HG03521 (cell line): ENCODE data around the gene NMNAT3.
A peak's percentile ranks its signal among the peaks of the same experiment; 100 is the strongest.

Source experiments
- ATAC-seq: cut with Tn5 transposase; IDR thresholded peaks from one replicate; pipeline ENCODE4 v1.9.1; 2021; ENCODE audit warnings: mild to moderate bottlenecking, moderate library complexity; ENCODE audit not compliant: unreplicated experiment

Gene NMNAT3

DNA sequence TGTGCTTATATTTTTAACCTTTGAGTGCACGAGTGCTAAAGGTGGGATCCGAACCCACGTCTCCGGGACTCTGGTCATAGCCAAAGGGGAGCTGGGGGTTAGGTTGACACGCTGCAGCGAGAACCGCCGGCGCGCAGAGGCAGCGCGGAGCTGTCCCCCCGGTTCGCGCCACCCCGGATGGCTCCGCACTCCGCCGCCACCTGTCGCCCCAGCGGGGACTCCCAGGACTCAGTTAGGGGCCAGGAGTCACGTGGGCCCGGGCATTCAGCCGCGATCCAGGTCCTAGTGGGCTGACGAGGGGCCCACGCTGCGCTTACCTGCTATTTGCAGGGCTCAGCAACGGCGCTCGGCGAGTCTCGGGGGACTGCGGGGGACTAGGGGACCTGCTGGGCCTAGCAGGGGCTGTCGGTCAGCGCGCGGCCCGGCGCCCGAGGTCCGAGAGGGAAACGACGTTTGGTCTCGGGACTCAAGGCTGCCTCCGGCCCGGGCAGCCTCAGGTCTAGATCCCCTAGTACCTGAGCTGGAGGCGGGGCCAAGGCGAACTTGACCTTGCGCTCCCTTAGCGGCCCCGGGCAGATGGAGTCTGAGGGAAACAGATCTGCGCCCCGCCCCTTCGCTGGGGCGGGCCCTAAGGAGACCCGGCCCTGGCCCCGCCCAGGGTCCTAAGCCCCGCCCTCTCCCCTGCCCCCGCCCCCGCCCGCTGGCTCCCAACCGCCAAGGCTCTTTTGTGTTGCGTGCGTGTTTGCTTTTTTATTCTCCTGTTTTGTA, at the start of gene NMNAT3:
NMNAT3 (minus strand) TSS at position 585 of the 768 bp plus-strand sequence. CDS start 50,248 bp downstream, outside the sequence.
- peak; percentile 97 for ATAC-seq

DNA sequence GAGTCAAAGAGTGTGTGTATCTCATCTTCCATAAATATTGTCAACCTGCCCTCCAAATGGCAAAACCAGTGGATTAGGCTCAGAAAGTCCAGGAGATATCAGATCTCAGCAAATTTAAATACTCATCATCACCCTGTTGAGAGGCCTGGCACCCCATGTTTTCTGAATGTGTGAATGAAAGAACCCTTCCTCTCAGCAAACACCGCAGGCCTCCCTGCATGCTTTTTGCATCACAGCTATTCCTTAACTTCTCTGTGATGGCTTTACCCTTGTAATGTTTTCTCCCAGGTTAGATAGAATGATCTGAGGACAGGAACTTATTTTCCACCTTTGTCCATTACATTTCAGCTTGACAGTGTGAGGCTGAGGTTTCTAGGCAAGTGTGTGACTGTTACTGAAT, 43.6 kb upstream of the NMNAT3 start:
- no peak for ATAC-seq

DNA sequence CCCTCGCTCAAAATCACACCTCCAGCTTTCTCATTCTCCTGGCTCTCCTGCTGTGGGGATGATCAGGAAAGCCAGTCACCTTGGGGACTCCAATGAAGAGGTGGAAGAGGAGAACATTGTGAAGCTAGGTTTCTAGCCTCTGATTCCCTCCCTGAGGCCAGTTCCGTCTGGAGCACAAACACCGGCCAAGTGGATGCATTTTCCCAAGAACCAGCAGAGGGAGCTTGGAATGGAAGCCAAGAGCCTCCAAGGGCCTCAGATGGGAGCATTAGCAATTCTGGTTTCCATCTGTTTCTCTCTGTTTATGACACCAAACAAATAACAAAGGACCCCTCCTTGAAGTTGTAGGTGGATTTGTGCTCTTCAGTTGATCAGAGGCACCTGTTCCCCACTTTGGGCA, 40.6 kb upstream of the NMNAT3 start:
- ATAC-seq, result no peak

DNA sequence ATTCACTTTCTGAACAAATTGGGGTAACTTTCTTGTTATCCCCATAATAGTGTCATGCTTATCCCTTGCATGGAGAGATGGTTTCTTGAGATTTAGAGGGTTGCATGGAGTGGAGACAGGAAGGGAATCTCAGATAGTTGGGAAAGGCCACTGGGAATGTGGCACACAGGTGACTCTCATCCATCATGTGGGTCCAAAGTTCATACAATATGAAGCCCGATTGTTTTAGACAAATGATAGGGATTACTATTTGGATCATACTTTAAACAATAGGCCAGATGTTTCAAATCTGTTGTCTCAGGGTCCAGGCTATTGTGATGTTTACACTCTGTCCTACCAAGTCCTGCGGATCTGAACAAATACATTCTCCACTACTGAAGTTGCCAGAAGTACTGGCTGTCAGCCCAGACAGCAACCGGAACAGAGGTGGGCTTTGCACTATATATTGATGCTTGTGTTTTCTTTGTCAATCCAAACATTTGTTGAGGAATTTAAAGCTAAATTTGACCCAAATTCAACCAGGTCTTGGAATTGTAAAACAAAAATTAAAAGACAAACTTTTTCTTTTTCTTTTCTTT, 39.2 kb upstream of the NMNAT3 start:
- no peak for ATAC-seq

DNA sequence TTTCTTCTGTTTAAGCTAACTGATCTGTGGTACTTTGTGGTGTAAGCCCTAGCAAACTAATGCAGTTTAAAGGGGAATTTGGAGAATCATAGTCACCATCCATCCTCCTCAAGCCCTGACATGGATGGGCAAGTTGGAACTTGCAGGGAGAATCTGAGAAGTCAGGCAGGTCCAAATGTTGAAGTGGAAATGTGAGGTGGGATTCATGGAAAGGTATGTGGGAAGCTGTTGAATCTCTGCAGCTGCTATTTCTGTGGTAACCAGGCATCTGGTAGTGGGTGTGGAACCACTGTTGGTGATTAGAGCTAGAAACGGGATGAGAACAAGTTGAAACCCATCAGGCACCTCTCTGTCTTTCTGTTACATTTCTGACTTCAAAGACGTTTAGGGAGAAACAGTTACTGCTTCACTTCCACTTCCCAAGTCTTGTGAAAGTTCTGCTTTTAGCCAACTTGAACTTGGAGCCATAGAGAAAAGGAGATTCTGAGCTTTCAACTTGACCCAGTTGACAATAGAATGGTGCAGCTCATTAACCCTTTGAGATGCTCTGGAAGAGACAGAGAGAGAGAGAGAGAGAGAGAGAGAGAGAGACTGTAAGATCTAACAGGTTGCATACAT, 38.1 kb upstream of the NMNAT3 start:
- ATAC-seq, result no peak

DNA sequence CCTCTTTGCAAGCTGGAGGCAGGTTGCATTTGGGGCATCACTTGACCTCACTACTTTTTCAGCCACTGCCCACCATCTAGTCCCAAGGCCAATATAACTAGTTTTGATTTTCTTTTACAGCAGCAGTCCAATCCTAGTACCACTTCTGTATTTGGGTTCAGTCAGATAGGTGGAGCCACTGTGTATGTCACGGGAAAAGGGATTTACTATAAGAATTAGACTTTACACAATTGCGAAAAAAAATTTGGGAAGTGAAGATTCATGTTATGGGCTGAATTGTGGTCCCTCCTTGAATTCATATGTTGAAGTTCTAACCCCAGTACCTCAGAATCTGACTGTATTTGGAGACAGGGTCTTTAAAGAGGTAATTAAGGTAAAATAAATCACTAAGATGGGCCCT, 37.4 kb upstream of the NMNAT3 start:
- no peak for ATAC-seq

DNA sequence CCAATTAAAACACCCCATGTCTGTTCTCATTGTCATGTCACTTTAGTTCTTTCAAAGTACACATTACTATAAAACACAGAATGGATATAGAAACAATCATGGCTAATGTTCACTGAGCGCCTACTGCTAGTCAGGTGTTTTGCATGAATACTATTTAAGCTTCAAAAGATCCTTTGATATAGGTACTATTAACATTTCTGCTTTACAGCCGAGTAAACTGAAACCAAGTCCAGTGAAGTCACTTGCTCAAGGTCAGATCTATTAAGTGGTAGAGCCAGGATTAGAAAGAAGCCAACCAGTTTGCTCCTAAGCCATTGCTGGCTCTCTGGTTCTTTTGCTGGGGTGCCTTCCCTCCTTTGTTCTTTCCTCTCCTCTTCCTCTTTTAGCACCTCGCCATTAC, 32.4 kb upstream of the NMNAT3 start:
- no peak for ATAC-seq

DNA sequence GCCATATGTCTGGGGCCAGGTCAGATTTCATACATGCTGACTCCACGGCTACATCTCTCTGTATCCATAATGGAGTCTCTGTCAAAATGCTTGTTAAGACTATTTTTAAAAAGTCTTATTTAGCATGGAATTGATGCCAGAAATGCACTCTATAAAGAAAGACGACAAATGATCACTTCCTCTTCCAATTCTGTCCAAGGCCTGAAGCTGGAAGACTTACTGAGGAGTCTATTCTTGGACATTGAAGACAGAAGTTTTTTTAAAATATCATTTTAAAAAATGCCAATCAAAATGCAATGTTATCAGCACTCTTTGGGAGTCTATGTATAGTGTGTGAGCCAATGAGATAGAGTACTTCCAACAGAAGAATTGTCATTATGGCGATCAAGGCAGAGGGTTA, 27.9 kb upstream of the NMNAT3 start:
- no peak for ATAC-seq

DNA sequence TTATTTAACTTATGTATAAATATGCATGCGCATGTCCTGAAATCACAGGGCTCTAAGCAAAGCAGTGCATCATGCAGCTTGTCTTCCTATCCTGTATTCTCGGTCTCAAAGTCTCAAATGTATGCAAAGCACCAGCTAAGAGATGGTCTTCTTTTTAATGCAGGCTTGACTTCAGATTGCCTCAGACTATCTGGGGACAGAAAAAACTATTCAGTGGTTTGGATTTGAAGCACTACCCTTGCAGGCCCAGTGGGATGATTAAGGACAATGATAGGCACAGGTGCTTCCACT, 18.5 kb upstream of the NMNAT3 start:
- no peak for ATAC-seq

DNA sequence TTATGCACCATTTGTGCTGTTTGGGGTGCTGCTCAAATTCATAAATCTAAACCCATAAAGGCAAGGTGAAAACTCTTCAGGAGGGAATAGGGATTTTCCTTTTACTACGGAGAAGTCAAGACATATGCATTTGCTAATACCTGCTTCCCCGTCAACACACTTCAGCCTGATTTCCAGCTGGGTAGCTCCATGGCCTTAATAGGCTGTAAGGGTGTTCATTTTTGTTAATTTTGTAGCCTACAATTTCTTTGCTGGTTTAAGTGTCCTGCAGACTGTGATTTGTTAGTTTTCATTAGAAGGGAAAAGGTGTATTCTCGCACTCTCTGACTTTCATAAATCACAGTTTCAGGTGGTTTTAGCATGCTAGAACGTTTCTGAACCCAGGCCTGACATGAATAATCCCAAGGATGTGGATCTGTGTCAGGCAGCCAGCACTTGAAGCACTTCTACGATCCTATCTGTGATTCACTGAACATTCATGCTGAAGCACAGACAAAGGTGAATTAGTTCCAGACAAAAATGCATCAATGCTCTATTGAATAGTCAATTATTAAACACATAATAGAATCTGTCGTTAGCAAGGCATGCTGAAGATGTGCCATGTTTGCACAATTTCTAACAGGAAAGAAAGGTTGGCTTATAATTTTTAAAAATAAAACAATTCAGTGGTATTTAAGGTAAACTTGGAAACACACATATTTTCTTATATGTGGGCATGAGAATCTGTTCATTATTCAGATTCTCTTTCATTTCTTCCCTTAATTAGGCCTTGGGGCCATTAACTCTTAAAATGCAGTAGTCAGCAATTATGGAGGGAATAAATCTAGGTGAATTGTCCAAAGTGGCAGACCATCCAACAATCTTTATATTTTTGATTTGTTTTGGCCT, 17.9 kb upstream of the NMNAT3 start:
- no peak for ATAC-seq

DNA sequence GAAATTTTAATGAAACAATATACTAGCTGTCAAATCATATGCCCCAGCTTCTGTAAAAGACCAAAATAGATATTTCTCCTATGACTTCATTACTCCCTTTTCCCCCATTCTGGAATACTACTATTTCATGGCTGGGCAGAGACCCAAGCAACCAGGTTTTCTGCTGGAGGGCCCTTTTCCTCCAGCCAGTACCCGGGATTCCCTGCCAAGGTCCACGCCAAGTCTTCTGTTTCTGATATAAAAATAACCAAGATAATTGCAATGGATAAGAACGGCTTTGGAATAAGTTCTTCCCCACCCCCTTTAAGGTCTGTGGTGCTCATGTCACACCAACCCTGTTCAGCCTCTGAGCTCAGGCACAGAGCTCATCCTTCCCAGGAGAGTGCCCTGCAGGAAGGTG, 17.2 kb upstream of the NMNAT3 start:
- ATAC-seq, result no peak

DNA sequence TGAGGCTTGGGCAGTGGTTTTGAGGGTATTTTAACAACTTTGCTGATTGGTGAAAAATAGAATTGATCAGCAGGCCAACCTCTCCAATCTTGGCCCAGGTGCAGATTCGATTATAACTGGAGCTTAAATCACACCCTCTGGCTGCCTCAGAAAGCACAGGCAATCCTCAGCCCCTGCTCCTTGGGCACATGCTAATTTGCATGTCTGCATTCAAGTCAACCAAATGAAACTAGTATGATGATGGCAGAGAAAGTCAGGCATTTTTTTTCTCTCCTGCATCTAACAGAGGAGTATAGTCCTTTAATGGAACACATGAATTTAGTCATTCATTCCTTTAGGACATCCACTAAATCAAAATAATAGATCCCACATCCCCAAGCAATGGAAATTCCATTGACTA, 16.8 kb upstream of the NMNAT3 start:
- ATAC-seq, result no peak

DNA sequence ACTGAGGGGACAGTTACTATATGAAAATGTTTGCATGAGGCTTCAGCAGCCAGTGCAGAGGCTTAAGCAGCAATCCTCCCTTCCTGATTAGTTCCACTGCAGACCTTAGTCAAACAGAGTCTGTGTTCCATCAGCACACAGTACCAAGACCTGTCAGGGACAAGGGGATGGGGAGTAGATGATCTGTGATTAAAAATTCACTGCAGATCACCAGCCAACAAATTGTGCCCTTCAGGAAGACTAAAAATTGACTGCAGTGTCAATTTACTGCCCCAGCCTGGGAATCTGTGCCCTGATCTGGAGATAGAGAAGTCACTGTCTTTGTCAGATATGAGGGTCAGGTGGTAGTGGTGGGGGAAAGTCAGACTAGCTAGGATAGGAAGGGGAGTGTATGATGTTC, 13.8 kb upstream of the NMNAT3 start:
- ATAC-seq, result no peak

DNA sequence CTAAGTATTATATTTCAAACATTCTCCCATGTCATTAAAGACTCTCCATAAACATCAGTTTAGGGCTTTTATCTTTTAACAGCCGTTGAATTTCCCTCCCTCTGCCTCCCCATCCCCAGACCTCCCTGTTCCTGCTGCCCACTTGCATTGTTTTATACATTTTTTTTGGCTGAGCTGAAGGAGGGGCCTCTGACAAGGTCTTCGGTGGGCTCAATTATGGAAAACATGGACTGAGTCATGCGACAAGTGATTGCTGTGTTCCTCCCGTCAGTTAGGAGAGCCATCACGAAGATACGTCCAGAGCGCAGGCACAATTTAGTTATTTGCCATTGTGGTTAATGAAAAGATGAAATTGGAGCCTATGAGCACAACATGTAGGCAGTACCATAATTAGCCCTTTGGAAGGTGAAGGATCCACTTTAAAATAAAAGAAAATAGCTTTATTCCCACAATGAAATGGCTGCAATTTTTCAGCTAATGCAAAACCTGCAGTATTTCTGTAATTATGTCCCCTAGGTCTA, 12.0 kb upstream of the NMNAT3 start:
- ATAC-seq, result no peak

DNA sequence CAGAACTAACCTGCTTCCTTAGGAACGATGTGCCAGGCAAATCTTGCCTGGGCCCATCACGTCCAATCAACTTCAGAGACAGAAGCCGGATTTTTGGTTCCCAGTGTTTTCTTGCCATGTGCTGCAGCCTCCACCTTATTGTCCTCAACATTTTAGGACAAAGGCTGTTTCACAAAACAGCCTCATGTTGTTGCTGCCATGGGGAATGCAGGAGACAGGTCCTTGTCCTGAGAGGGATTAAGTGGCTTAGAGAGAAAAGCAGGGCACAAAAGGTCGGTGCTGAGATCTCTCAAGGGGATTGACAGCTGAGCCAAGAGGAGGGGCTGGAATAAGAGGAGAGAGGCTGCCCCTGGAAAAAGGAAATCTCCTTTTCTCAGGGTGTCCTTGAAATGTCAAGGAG, 11.3 kb upstream of the NMNAT3 start:
- ATAC-seq, result no peak

DNA sequence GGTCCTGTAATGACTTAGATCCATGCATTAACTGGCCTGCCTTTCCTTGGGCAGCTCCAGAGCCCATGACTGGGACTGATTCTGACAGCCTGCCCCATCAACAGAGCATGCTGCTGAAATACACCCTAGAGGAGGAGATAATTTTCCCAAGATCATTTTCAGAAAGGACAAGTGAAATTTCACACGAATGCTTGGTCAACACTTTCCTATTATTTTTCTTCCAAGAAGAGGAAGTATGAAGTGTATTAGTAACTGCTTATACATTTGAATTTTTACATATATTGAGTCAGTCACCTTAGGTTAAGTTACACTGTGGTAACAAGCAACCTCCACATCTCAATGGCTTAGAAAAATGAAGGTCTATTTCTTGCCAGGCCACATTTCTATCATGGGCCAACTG, 9.7 kb upstream of the NMNAT3 start:
- no peak for ATAC-seq

DNA sequence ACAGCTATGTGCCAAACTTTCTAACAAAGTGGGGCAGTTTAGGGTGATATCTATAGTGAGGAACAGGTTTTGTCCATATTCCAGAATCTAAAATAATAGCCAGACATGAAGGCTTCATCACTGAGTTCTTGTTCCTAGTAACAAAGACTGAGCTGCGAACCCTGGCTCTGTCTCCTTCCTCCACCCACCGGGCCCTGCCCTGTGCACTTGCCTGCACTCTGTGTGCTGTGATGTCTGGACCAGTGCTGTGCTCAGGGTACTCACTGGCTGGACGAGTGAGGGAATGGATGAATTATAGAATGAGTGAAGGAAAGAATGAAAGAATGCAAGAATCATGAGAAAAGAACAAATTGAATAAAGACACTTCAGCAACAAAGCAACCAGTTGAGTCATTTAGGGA, 8.9 kb upstream of the NMNAT3 start:
- ATAC-seq, result no peak

DNA sequence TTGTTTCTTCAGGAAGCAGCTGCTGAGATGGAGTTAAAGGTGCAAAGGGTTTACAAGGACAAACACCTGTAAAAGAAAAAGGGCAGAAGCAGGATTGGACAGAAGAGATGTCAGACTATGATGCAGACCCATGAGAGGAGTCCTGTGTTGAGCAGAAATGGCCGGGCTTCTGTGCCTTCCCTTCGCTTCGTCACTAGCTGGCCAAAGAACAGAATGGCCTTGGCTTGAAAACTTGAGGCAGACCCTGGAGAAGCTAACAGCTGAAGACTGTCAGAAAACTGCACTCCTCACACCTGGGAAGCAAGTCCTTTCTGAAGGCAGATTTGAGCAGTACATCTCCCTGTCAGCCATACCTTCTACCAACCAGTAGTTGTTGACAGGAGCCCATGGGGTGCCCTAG, 8.4 kb upstream of the NMNAT3 start:
- no peak for ATAC-seq

DNA sequence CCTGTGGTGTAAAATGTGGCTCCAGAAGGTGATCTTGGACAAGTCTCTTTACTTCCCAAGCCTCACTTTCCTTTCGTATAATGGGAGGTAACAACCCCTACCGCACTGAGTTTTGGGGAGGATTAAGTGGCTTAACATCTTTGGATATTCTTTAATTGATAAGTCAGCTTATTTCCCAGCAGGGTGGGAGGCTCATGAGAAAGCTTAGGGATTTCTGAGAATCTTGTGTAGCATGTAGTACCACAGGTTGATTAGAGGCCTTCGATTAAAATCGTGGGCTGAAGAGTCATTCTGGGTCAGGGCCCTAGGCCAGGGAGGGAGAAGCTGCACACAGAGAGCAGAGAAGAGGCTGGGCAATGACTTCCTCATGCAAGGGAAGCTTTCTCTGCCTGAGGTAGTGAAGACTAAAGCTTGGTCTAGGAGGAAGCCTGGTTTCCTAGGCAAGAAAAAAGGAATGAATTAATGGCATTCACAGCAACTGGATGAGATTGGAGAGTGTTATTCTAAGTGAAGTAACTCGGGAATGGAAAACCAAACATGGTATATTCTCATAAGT, 1.5 kb upstream of the NMNAT3 start:
- no peak for ATAC-seq

DNA sequence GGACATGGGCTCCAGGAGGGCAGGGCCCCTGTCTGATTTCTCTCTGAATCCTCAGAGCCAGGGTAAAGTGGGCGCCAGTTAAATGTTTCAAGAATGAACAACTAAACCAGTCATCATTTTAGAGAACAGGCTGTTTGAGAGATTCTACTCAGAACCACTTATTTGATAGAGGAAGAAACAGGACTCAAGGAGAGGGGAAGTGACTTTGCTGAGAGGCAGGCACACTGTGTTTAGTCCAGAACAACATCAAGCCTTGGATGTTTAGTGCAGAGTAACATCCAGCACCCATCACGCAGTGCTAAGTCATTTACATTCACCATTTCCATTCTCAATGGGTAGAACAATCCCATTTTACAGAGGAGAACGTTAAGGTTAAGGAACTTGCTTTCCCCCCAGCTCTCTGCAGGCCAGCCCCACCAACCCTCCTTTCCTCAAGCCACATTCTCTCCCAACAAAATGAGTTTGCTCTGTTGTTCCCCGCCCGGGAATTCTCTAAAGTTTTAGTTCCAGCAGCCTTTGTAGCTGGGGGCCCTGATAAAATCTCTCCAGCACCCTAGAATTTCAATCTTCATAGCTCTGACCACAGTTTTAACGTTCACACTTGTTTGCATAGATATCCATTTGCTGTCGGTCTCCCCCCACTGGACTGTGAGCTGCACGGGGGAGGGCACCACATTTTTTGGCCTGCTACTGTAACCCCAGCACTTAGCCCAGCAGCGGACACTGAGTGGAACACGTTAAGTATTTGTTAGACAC, 962 bp downstream of the NMNAT3 start:
- ATAC-seq, result no peak
